Psoas muscle (tissue), 8 donors: ENCODE measurements around the gene IL36B. TPM values are rescaled to one million over a fixed set of nuclear protein-coding genes. Genes with fewer than 3 reads are reported as not detected.

Experiments
- ATAC-seq, 4 donors: fragments of 200-7000 bp; cut with Tn5 transposase; one replicate each; pipeline ENCODE4 v1.9.1; 2020; ENCODE audit warnings: moderate library complexity in 3 of 4, mild to moderate bottlenecking in 2 of 4
- DNase-seq, 2 donors: peaks; one replicate each; pipeline ENCODE4 v3.0.0-alpha.2; 2020
- H3K27ac ChIP-seq: fragments of 200-600 bp; one replicate; pipeline ENCODE4 v1.8.0; 2022
- H3K27me3 ChIP-seq, 3 donors: fragments of 200-600 bp in 1 of 3; one replicate each; pipeline versions ENCODE4 v1.6.1 to v1.8.0; 2013 to 2022; ENCODE audit warnings: low read length in 2 of 3, mild to moderate bottlenecking in 2 of 3, moderate library complexity in 1 of 3; ENCODE audit not compliant: insufficient read depth in 3 of 3
- H3K36me3 ChIP-seq, 2 donors: fragments of 200-600 bp in 1 of 2; one replicate each; pipeline versions ENCODE4 v1.6.1 to v1.8.0; 2013 to 2022; ENCODE audit warnings: low read depth in 1 of 2, mild to moderate bottlenecking in 1 of 2, moderate library complexity in 1 of 2; ENCODE audit not compliant: insufficient read depth in 1 of 2
- H3K4me1 ChIP-seq: fragments of 200-600 bp; one replicate; pipeline ENCODE4 v1.8.0; 2022
- H3K4me3 ChIP-seq: fragments of 200-600 bp; one replicate; pipeline ENCODE4 v1.8.0; 2022; ENCODE audit warnings: mild to moderate bottlenecking
- H3K9me3 ChIP-seq: fragments of 200-600 bp; one replicate; pipeline ENCODE4 v1.8.0; 2022
- CTCF ChIP-seq: fragments of 200-600 bp; IDR thresholded peaks from one replicate; pipeline ENCODE4 v1.8.0; 2022; ENCODE audit warnings: antibody characterized with exemption
- WGBS, 3 donors: extraction: QIAGEN DNeasy Blood & Tissue Kit; methylation state at CpG; one replicate each; pipeline versions ENCODE4 v1.1.6 to v1.1.7; 2013; 5-methylcytosine and 5-hydroxymethylcytosine counted together
- intact Hi-C, 2 donors: fragments of 100-400 bp; cut with DNase I; formaldehyde crosslinking; loops; one replicate each; pipeline versions ENCODE4 v1.11.0 to v1.14.2; 2022
- polyA plus RNA-seq, 3 donors: library from polyadenylated mRNA; stranded (reverse); fragments of 200-250 nt; gene quantifications; one replicate each; pipeline ENCODE4 v1.2.3, GENCODE V29; 2013
- total RNA-seq, 4 donors: library from RNA; stranded (reverse); fragmentation: NEBNext Ultra II Directional in 2 of 4; extraction: Animal tissue kit (Norgen Biotek cat#: 25700) in 2 of 4; gene quantifications; one replicate each; pipeline versions ENCODE4 v1.2.1 to v1.2.4, GENCODE V29; 2021 to 2023
- donor health status: healthy with polysubstance abuse.
- donor health status: DM: no; HTN: no; CAD: no; lungs with moderate emphysema.
- donor health status: Bipolar disorder and iron deficiency.
- donor health status: healthy.
- donor health status: DM: yes; HTN: yes; CAD: no.
- donor health status: DM: no; HTN: no; CAD: no.
- donor health status: DM: no; HTN: no; CAD: no.
- donor health status: DM: yes; HTN: yes; CAD: no.

IL36B gene
- total and polyA plus RNA-seq, 7 donors = not detected

GRCh38 chr2:112979731-112980130, 72.9 kb downstream of the IL36B start:
- no peaks in the 10 kb centered on the region for H3K4me1 ChIP-seq
- ATAC-seq (no peak), DNase-seq (no peak)
- no peak overlapping the region for H3K27ac ChIP-seq
- intact Hi-C loops = no loop called here
- H3K4me3 ChIP-seq = no peak overlapping the region
- no peaks in the 10 kb centered on the region for H3K27me3 ChIP-seq
- 89 to 95% (median 95%) methylated on average over 1 of the region's 1 CpG for whole genome bisulfite sequencing, 3 donors
- no peaks in the 10 kb centered on the region for H3K36me3 ChIP-seq
- no peak for TF ChIP-seq CTCF
- H3K9me3 ChIP-seq = no peaks in the 10 kb centered on the region

GRCh38 chr2:112977559-112978056, 75.1 kb downstream of the IL36B start, which contains the start of gene IL36G:
Gene IL36G, plus strand, starts transcription at chr2:112978006. Its CDS starts 633 bp downstream, at chr2:112978639.
- ATAC-seq (no peak), DNase-seq (no peak)
- H3K9me3 ChIP-seq = no peaks in the 10 kb centered on the region
- H3K36me3 ChIP-seq = no peaks in the 10 kb centered on the region
- 65 to 75% (median 69%) methylated on average over 7 of the region's 7 CpGs for WGBS, 3 donors
- H3K27me3 ChIP-seq = no peaks in the 10 kb centered on the region
- H3K27ac ChIP-seq = no peak within 1 kb of the TSS
- no peaks in the 10 kb centered on the region for H3K4me1 ChIP-seq
- H3K4me3 ChIP-seq = no peak within 1 kb of the TSS
- intact Hi-C loops = no loop called here
- no peak for TF ChIP-seq CTCF

Other genes starting within 250 kb of the IL36B start
- gene IL1B, start 216.1 kb downstream of the IL36B start, total RNA-seq = under 1 TPM in 3 of 4 donors, not detected in 1; 0.25 to 0.42 (median 0.28) TPM
- under 1 TPM; 0.06 to 0.38 (median 0.25) TPM for gene IL1B, start 216.1 kb downstream of the IL36B start, polyA plus RNA-seq
- gene IL37, start 141.7 kb downstream of the IL36B start, total RNA-seq = not detected
- not detected for gene IL37, start 141.7 kb downstream of the IL36B start, polyA plus RNA-seq
- not detected for gene IL36G, start 74.9 kb downstream of the IL36B start, total RNA-seq
- not detected for gene IL36G, start 74.9 kb downstream of the IL36B start, polyA plus RNA-seq
- gene IL36A, start 47.4 kb downstream of the IL36B start, total RNA-seq = not detected
- gene IL36A, start 47.4 kb downstream of the IL36B start, polyA plus RNA-seq = not detected
- gene IL36RN, start 6.3 kb upstream of the IL36B start, total RNA-seq = not detected
- not detected for gene IL36RN, start 6.3 kb upstream of the IL36B start, polyA plus RNA-seq
- not detected for gene IL1F10, start 15.1 kb upstream of the IL36B start, total RNA-seq
- gene IL1F10, start 15.1 kb upstream of the IL36B start, polyA plus RNA-seq = not detected
- gene IL1RN, start 74.7 kb upstream of the IL36B start, total RNA-seq = 1 to 10 TPM in 1 of 4 donors, under 1 TPM in 2, not detected in 1; 0.19 to 2.0 (median 0.24) TPM
- under 1 TPM; 0.09 to 0.53 (median 0.23) TPM for gene IL1RN, start 74.7 kb upstream of the IL36B start, polyA plus RNA-seq
- gene PSD4, start 121.1 kb upstream of the IL36B start, total RNA-seq = 1 to 10 TPM in 3 of 4 donors, under 1 TPM in 1; 0.76 to 1.7 (median 1.3) TPM
- under 1 TPM; 0.35 to 0.87 (median 0.82) TPM for gene PSD4, start 121.1 kb upstream of the IL36B start, polyA plus RNA-seq
- gene PAX8, start 226.1 kb upstream of the IL36B start, total RNA-seq = under 1 TPM in 3 of 4 donors, not detected in 1; 0.19 to 0.36 (median 0.34) TPM
- gene PAX8, start 226.1 kb upstream of the IL36B start, polyA plus RNA-seq = 1 to 10 TPM in 1 of 3 donors, under 1 TPM in 2; 0.12 to 3.1 (median 0.78) TPM